Fibroblast of peridontal ligament (primary cell): Measurements from ENCODE around the gene HPS5.

Source experiments
- DNase-seq: peaks from one replicate; pipeline ENCODE4 v3.0.0-alpha.2; 2010; ENCODE audit errors: extremely low read depth

HPS5 gene

GRCh38 chr11:18239655-18240054 lies 82.3 kb downstream of the HPS5 start:
- no peak for DNase-seq

- no peak for DNase-seq
Measured at GRCh38 chr11:18236664-18237356, 85.1 kb downstream of the HPS5 start, which contains the start of gene SAA4. TSS of gene SAA4 (minus strand) at chr11:18236802. CDS start at chr11:18235926, 876 bp downstream.

- no peak for DNase-seq
Measured at GRCh38 chr11:18235394-18236334, 86.3 kb downstream of the HPS5 start.

GRCh38 chr11:18233912-18234311 lies 88.0 kb downstream of the HPS5 start:
- DNase-seq = no peak

GRCh38 chr11:18230859-18231258 lies 91.1 kb downstream of the HPS5 start:
- DNase-seq = no peak

GRCh38 chr11:18229501-18229900 lies 92.4 kb downstream of the HPS5 start:
- DNase-seq = no peak
